ENCODE results near the gene CD209. TPM values are rescaled to one million over a fixed set of nuclear protein-coding genes. Genes with fewer than 3 reads are reported as not detected.

Gene CD209
- total RNA-seq, 2 experiments from 2014 or later, result not detected

DNA sequence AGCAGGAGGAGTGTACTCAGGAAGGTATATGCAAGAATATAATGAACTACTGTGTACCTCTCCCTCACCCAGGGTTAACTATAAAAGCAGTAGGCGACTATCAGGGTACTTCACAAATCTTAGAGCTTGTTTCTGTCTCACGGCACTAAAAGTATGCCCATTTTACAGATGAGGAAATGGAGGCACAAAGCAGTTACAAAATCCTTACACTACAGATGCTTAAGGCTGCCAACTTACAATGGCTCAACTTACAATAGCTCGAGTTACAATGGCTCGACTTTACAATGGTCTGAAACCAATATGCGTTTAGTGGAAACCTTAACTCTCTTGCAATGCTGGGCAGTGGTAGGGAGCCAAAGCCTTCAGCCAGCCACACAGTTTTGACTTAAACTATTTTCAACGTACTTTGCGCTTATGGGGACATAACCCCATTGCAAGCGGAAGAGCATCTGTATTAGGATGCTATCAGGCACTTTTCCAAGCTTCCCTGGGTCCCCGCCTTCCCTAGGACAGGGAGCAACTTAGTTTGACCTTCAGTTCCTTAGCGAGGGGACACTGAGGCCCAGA, 49.5 kb downstream of the CD209 start:
- no peak for DNase-seq
- intact Hi-C loops (cut with micrococcal nuclease), result no loop called here
- Mint-ChIP-seq H3K4me3 (no peak overlapping the region), H3K4me1 (ENCODE audit: low read depth) (peaks cover 25% of the 10 kb centered on the region), H3K27me3 (ENCODE audit: low read depth) (peaks cover 8% of the 10 kb centered on the region), H3K36me3 (ENCODE audit: low read depth) (no peaks in the 10 kb centered on the region), H3K9me3 (no peaks in the 10 kb centered on the region), H3K27ac (no peak overlapping the region)
- CTCF ChIA-PET, result interaction anchor here (1.1 to 1.6 kb wide), 3 partner anchors 18 to 102 kb away, joined by 3 to 5 read pairs (median 4); partner anchors contain the start of gene TRAPPC5

DNA sequence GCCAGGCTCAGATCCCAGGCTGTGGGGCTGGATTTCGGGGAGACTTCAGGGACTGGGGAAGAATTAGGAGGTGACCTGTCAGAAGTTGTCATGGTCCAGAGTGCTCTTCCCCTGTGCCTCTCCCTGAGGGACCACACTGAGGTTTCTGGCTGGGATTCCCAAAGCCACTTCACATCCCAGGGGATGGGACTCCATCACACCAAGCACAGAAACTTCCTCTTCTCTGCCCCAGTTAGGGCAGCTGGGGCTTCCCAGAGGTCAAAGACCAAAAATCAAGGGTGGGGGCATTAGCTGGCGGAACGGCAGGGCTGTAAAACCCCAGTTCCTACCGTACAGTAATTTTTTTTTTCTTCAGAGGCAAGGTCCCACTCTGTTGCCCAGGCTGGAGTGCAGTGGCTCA, 52.8 kb downstream of the CD209 start:
- CTCF ChIA-PET, result no interaction called here
- Mint-ChIP-seq H3K27ac (no peak overlapping the region), H3K4me3 (no peak overlapping the region)

GRCh38 chr19:7692417-7693088, 54.8 kb downstream of the CD209 start:
- no peak overlapping the region for H3K4me3 Mint-ChIP-seq
- no peaks in the 10 kb centered on the region for H3K27me3 Mint-ChIP-seq (ENCODE audit: low read depth)
- DNase-seq, result no peak
- peaks cover 2% of the 10 kb centered on the region for H3K4me1 Mint-ChIP-seq (ENCODE audit: low read depth)
- no peaks in the 10 kb centered on the region for H3K9me3 Mint-ChIP-seq
- no peak overlapping the region for H3K27ac Mint-ChIP-seq
- intact Hi-C loops (cut with micrococcal nuclease), result no loop called here
- CTCF ChIA-PET, result no interaction called here
- no peaks in the 10 kb centered on the region for H3K36me3 Mint-ChIP-seq (ENCODE audit: low read depth)

More for the DNA sequence above, 52.8 kb downstream of the CD209 start:
- peaks cover 17% of the 10 kb centered on the region for H3K4me1 Mint-ChIP-seq (ENCODE audit: low read depth)
- H3K36me3 Mint-ChIP-seq (ENCODE audit: low read depth), result no peaks in the 10 kb centered on the region
- H3K27me3 Mint-ChIP-seq (ENCODE audit: low read depth), result peaks cover 8% of the 10 kb centered on the region
- intact Hi-C loops (cut with micrococcal nuclease), result no loop called here
- H3K9me3 Mint-ChIP-seq, result no peaks in the 10 kb centered on the region
- DNase-seq, result no peak

DNA sequence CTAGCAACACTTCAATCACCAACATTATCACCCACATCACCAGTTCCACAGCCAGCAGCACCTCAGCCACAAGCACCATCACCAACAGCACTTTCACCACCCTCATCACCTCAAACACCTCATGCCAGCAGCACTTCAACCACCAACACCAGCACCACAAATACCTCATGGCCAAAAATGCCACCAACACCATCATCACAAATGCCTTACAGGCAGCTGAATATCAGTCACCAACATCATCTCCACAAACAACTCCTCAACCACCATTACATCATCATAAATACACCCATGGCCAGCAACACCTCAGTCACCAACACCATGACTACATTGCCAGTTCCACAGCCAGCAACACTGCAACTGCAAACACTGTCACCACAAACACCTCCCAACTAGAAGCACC, 55.8 kb downstream of the CD209 start:
- intact Hi-C loops (cut with micrococcal nuclease), result no loop called here
- H3K36me3 Mint-ChIP-seq (ENCODE audit: low read depth), result no peaks in the 10 kb centered on the region
- peaks cover 2% of the 10 kb centered on the region for H3K4me1 Mint-ChIP-seq (ENCODE audit: low read depth)
- CTCF ChIA-PET, result interaction anchor here (0.6 kb wide), 1 partner anchor 50 kb away, joined by 3 read pairs; no protein-coding TSS in a partner anchor
- H3K27ac Mint-ChIP-seq, result no peak overlapping the region
- no peak for DNase-seq
- H3K9me3 Mint-ChIP-seq, result no peaks in the 10 kb centered on the region
- no peaks in the 10 kb centered on the region for H3K27me3 Mint-ChIP-seq (ENCODE audit: low read depth)
- no peak overlapping the region for H3K4me3 Mint-ChIP-seq

DNA sequence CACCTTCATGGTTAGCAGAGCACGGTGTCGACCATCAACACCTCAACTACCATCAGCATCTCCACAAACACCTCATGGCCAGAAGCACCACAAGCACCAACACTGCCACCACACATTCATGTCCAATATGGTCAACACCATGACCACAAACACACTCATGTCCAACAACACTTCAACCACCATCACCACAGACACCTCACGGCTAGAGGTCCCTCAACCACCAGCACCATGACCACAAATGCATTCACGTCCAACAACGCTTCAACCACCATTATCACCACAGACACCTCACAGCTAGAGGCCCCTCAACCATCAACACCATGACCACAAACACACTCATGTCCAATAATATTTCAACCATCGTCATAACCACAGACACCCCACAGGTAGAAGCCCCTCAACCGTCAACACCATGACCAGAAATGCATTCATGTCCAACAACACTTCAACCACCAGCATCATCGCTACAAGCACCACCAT, 56.5 kb downstream of the CD209 start:
- Mint-ChIP-seq H3K4me3 (no peak overlapping the region), H3K27me3 (ENCODE audit: low read depth) (no peaks in the 10 kb centered on the region), H3K4me1 (ENCODE audit: low read depth) (peaks cover 2% of the 10 kb centered on the region), H3K9me3 (no peaks in the 10 kb centered on the region), H3K27ac (no peak overlapping the region), H3K36me3 (ENCODE audit: low read depth) (no peaks in the 10 kb centered on the region)
- no peak for DNase-seq
- intact Hi-C loops (cut with micrococcal nuclease), result no loop called here
- CTCF ChIA-PET, result interaction anchor here (0.6 kb wide), 1 partner anchor 50 kb away, joined by 3 read pairs; no protein-coding TSS in a partner anchor

Other genes starting within 250 kb of the CD209 start
- 1 to 10 TPM; 3.7 to 3.9 TPM for gene ZNF358, start 231.4 kb downstream of the CD209 start, total RNA-seq
- 1 to 10 TPM; 4.2 to 5.2 TPM for gene MCOLN1, start 224.9 kb downstream of the CD209 start, total RNA-seq
- gene PNPLA6, start 211.8 kb downstream of the CD209 start, total RNA-seq, result 10 to 100 TPM; 75.5 to 81.7 TPM
- under 1 TPM; 0.24 to 0.30 TPM for gene CAMSAP3, start 151.7 kb downstream of the CD209 start, total RNA-seq
- gene XAB2, start 118.0 kb downstream of the CD209 start, total RNA-seq, result 10 to 100 TPM; 60.0 to 60.4 TPM
- gene PET100, start 117.7 kb downstream of the CD209 start, total RNA-seq, result 10 to 100 TPM; 93.9 to 96.5 TPM
- gene PCP2, start 113.8 kb downstream of the CD209 start, total RNA-seq, result under 1 TPM in 1 of 2 experiments, not detected in 1; 0.64 TPM
- gene STXBP2, start 110.4 kb downstream of the CD209 start, total RNA-seq, result 10 to 100 TPM; 88.4 to 92.4 TPM
- not detected for gene RETN, start 78.5 kb downstream of the CD209 start, total RNA-seq
- gene MCEMP1, start 70.4 kb downstream of the CD209 start, total RNA-seq, result not detected
- 10 to 100 TPM; 74.7 to 82.4 TPM for gene TRAPPC5, start 66.7 kb downstream of the CD209 start, total RNA-seq
- under 1 TPM; 0.86 to 0.89 TPM for gene FCER2, start 45.4 kb downstream of the CD209 start, total RNA-seq
- gene CLEC4G, start 15.4 kb downstream of the CD209 start, total RNA-seq, result not detected
- not detected for gene CLEC4M, start 15.7 kb upstream of the CD209 start, total RNA-seq
- 1 to 10 TPM; 5.2 TPM for gene EVI5L, start 82.7 kb upstream of the CD209 start, total RNA-seq
- gene PRR36, start 126.9 kb upstream of the CD209 start, total RNA-seq, result under 1 TPM; 0.07 to 0.12 TPM
- not detected for gene LRRC8E, start 141.0 kb upstream of the CD209 start, total RNA-seq
- 10 to 100 TPM; 39.1 to 39.8 TPM for gene MAP2K7, start 156.3 kb upstream of the CD209 start, total RNA-seq
- 1 to 10 TPM; 1.7 to 3.7 TPM for gene TGFBR3L, start 167.3 kb upstream of the CD209 start, total RNA-seq
- gene SNAPC2, start 172.8 kb upstream of the CD209 start, total RNA-seq, result 10 to 100 TPM; 10.9 to 12.4 TPM
- under 1 TPM in 1 of 2 experiments, not detected in 1; 0.43 TPM for gene CTXN1, start 178.6 kb upstream of the CD209 start, total RNA-seq
- 10 to 100 TPM; 88.8 to 88.9 TPM for gene TIMM44, start 196.1 kb upstream of the CD209 start, total RNA-seq